Loucy (cell line): ENCODE data around the gene LBH.
A peak's percentile ranks its signal among the peaks of the same experiment; 100 is the strongest.

Experiments
- H2AFZ ChIP-seq: fragments of 200-600 bp; sonication (generic); 2 replicates; pipeline ENCODE4 v1.6.0; 2016; ENCODE audit warnings: antibody characterized with exemption, mild to moderate bottlenecking, low read length, moderate library complexity
- H3F3A ChIP-seq: fragments of 200-600 bp; 2 replicates; pipeline ENCODE4 v1.6.0; 2016; ENCODE audit warnings: antibody characterized with exemption, low read depth, mild to moderate bottlenecking
- H3K27me3 ChIP-seq: fragments of 200-600 bp; sonication (generic); 2 replicates; pipeline ENCODE4 v1.6.1; 2014; ENCODE audit warnings: low read length, mild to moderate bottlenecking; ENCODE audit not compliant: insufficient read depth, poor library complexity, severe bottlenecking
- H3K36me3 ChIP-seq: fragments of 200-600 bp; sonication (generic); 2 replicates; pipeline ENCODE4 v1.6.1; 2016; ENCODE audit warnings: low read length; ENCODE audit not compliant: insufficient read depth
- H3K4me1 ChIP-seq: fragments of 200-600 bp; sonication (generic); 2 replicates; pipeline ENCODE4 v1.5.1; 2014; ENCODE audit warnings: low read length, mild to moderate bottlenecking; ENCODE audit not compliant: insufficient read depth, poor library complexity, severe bottlenecking
- H3K4me2 ChIP-seq: fragments of 200-600 bp; sonication (generic); 2 replicates; pipeline ENCODE4 v1.6.0; 2014; ENCODE audit warnings: antibody characterized with exemption, low read length, low read depth, mild to moderate bottlenecking; ENCODE audit not compliant: poor library complexity, severe bottlenecking
- H3K4me3 ChIP-seq: fragments of 200-600 bp; sonication (generic); 2 replicates; pipeline ENCODE4 v1.5.1; 2014; ENCODE audit warnings: low read length, mild to moderate bottlenecking, mixed read lengths; ENCODE audit not compliant: poor library complexity, severe bottlenecking
- H3K79me2 ChIP-seq: fragments of 200-600 bp; sonication (generic); 2 replicates; pipeline ENCODE4 v1.6.1; 2014; ENCODE audit warnings: low read length; ENCODE audit not compliant: insufficient read depth
- H3K9ac ChIP-seq: fragments of 200-600 bp; sonication (generic); 2 replicates; pipeline ENCODE4 v1.6.0; 2014; ENCODE audit warnings: mild to moderate bottlenecking, low read depth, low read length, moderate library complexity; ENCODE audit not compliant: poor library complexity, severe bottlenecking
- H3K9me2 ChIP-seq: fragments of 200-600 bp; sonication (generic); replicated peaks from 2 replicates; pipeline ENCODE4 v1.6.1; 2016; ENCODE audit warnings: low read depth, low read length, mixed read lengths
- H3K9me3 ChIP-seq: fragments of 200-600 bp; sonication (generic); 2 replicates; pipeline ENCODE4 v1.6.1; 2014; ENCODE audit warnings: mild to moderate bottlenecking, antibody characterized with exemption, low read length, low read depth; ENCODE audit not compliant: insufficient read depth
- H4K20me1 ChIP-seq: fragments of 200-600 bp; sonication (generic); 2 replicates; pipeline ENCODE4 v1.6.0; 2014; ENCODE audit warnings: antibody characterized with exemption, low read length, mild to moderate bottlenecking; ENCODE audit not compliant: insufficient read depth, poor library complexity, severe bottlenecking
- EZH2phosphoT487 ChIP-seq: fragments of 200-600 bp; IDR thresholded peaks from 2 replicates; pipeline ENCODE4 v1.6.1; 2018; ENCODE audit warnings: antibody characterized with exemption, mild to moderate bottlenecking, moderate library complexity, borderline replicate concordance
- TF ChIP-seq, protein P1 (sequence below): fragments of 200-600 bp; sonication (generic); conservative IDR thresholded peaks from 2 replicates; pipeline ENCODE4 v1.5.1; 2014; ENCODE audit warnings: mild to moderate bottlenecking, antibody characterized with exemption, low read length

Gene LBH

GRCh38 chr2:30239986-30240752 lies 8.8 kb downstream of the LBH start:
- H4K20me1 ChIP-seq = peaks cover 41% of the 10 kb centered on the region
- no peaks in the 10 kb centered on the region for H3K9me2 ChIP-seq
- peak overlapping the region; percentile 69 for H3K4me2 ChIP-seq
- H3F3A ChIP-seq = no peaks in the 10 kb centered on the region
- H3K9me3 ChIP-seq = no peaks in the 10 kb centered on the region
- peaks cover 35% of the 10 kb centered on the region; the same call in 1 of the 2 replicates for H3K36me3 ChIP-seq
- peaks cover 65% of the 10 kb centered on the region for H3K4me1 ChIP-seq
- H2AFZ ChIP-seq = no peak overlapping the region
- H3K9ac ChIP-seq = peak overlapping the region; percentile 22
- TF ChIP-seq, protein P1, sequence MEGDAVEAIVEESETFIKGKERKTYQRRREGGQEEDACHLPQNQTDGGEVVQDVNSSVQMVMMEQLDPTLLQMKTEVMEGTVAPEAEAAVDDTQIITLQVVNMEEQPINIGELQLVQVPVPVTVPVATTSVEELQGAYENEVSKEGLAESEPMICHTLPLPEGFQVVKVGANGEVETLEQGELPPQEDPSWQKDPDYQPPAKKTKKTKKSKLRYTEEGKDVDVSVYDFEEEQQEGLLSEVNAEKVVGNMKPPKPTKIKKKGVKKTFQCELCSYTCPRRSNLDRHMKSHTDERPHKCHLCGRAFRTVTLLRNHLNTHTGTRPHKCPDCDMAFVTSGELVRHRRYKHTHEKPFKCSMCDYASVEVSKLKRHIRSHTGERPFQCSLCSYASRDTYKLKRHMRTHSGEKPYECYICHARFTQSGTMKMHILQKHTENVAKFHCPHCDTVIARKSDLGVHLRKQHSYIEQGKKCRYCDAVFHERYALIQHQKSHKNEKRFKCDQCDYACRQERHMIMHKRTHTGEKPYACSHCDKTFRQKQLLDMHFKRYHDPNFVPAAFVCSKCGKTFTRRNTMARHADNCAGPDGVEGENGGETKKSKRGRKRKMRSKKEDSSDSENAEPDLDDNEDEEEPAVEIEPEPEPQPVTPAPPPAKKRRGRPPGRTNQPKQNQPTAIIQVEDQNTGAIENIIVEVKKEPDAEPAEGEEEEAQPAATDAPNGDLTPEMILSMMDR = no peak
- no peak for TF ChIP-seq EZH2phosphoT487
- peak overlapping the region; percentile 57 for H3K4me3 ChIP-seq
- peaks cover 91% of the 10 kb centered on the region for H3K79me2 ChIP-seq
- H3K27me3 ChIP-seq = no peaks in the 10 kb centered on the region

- Histone ChIP-seq H3K4me2 (peak overlapping the region; percentile 12), H4K20me1 (peaks cover 25% of the 10 kb centered on the region), H2AFZ (no peak overlapping the region), H3K79me2 (peaks cover 90% of the 10 kb centered on the region), H3F3A (no peaks in the 10 kb centered on the region), H3K9me2 (no peaks in the 10 kb centered on the region), H3K9ac (no peak overlapping the region), H3K9me3 (no peaks in the 10 kb centered on the region), H3K4me3 (no peak overlapping the region), H3K36me3 (peaks cover 24% of the 10 kb centered on the region; the same call in 1 of the 2 replicates), H3K27me3 (no peaks in the 10 kb centered on the region), H3K4me1 (peaks cover 35% of the 10 kb centered on the region)
- no peak for TF ChIP-seq EZH2phosphoT487
- TF ChIP-seq, protein P1 = no peak
Measured at GRCh38 chr2:30243231-30243630, 11.9 kb downstream of the LBH start.

GRCh38 chr2:30245364-30245763 lies 14.0 kb downstream of the LBH start:
- H3K4me3 ChIP-seq = no peak overlapping the region
- H3K79me2 ChIP-seq = peaks cover 92% of the 10 kb centered on the region
- no peak overlapping the region for H2AFZ ChIP-seq
- no peaks in the 10 kb centered on the region for H3K9me2 ChIP-seq
- no peak overlapping the region for H3K9ac ChIP-seq
- H3K4me2 ChIP-seq = no peak overlapping the region
- TF ChIP-seq EZH2phosphoT487 = no peak
- TF ChIP-seq, protein P1 = no peak
- peaks cover 15% of the 10 kb centered on the region for H4K20me1 ChIP-seq
- no peaks in the 10 kb centered on the region for H3K9me3 ChIP-seq
- H3F3A ChIP-seq = no peaks in the 10 kb centered on the region
- H3K27me3 ChIP-seq = no peaks in the 10 kb centered on the region
- H3K4me1 ChIP-seq = peaks cover 29% of the 10 kb centered on the region
- peaks cover 29% of the 10 kb centered on the region; the same call in 1 of the 2 replicates for H3K36me3 ChIP-seq
